Measurements from ENCODE around the gene PRKN.
"Not testable (repeated sequence)": the region's sequence is repeated elsewhere in the genome, so short reads cannot be mapped to it uniquely, and the experiment has no call there.

PRKN gene

GRCh38 chr6:161829291-161829729 is 898.3 kb downstream of the PRKN start:
- no peak for DNase-seq

- DNase-seq, result no peak
Measured at GRCh38 chr6:161828355-161828754, 899.2 kb downstream of the PRKN start.

GRCh38 chr6:161826512-161826911 is 901.1 kb downstream of the PRKN start:
- DNase-seq, result no peak

- DNase-seq, result not testable (repeated sequence)
Measured at GRCh38 chr6:161822204-161822603, 905.4 kb downstream of the PRKN start.

GRCh38 chr6:161817881-161818280 is 909.7 kb downstream of the PRKN start:
- no peak for DNase-seq

- no peak for DNase-seq
Measured at GRCh38 chr6:161815965-161816364, 911.6 kb downstream of the PRKN start.

GRCh38 chr6:161813156-161813555 is 914.4 kb downstream of the PRKN start:
- no peak for DNase-seq

GRCh38 chr6:161809971-161810370 is 917.6 kb downstream of the PRKN start:
- DNase-seq, result no peak

GRCh38 chr6:161804838-161805237 is 922.7 kb downstream of the PRKN start:
- DNase-seq, result no peak

GRCh38 chr6:161803131-161803530 is 924.4 kb downstream of the PRKN start:
- DNase-seq, result no peak

GRCh38 chr6:161802231-161802630 is 925.3 kb downstream of the PRKN start:
- no peak for DNase-seq

GRCh38 chr6:161798844-161799394 is 928.6 kb downstream of the PRKN start:
- no peak for DNase-seq

GRCh38 chr6:161796681-161797080 is 930.9 kb downstream of the PRKN start:
- DNase-seq, result no peak

GRCh38 chr6:161792851-161793493 is 934.6 kb downstream of the PRKN start:
- no peak for DNase-seq

- no peak for DNase-seq
Measured at GRCh38 chr6:161788531-161788930, 939.0 kb downstream of the PRKN start.

GRCh38 chr6:161772176-161772575 is 955.4 kb downstream of the PRKN start:
- no peak for DNase-seq

- no peak for DNase-seq
Measured at GRCh38 chr6:161761966-161762365, 965.6 kb downstream of the PRKN start.

GRCh38 chr6:161755080-161755479 is 972.5 kb downstream of the PRKN start:
- no peak for DNase-seq

GRCh38 chr6:161750686-161751085 is 976.9 kb downstream of the PRKN start:
- DNase-seq, result no peak

GRCh38 chr6:161749576-161749975 is 978.0 kb downstream of the PRKN start:
- DNase-seq, result no peak

- no peak for DNase-seq
Measured at GRCh38 chr6:161748535-161749416, 978.8 kb downstream of the PRKN start.

GRCh38 chr6:161747506-161747905 is 980.1 kb downstream of the PRKN start:
- DNase-seq, result no peak

GRCh38 chr6:161745594-161746141 is 981.9 kb downstream of the PRKN start:
- DNase-seq, result no peak

- DNase-seq, result no peak
Measured at GRCh38 chr6:161745128-161745527, 982.4 kb downstream of the PRKN start.

All from GOT3 (cell line).